GM18499 (cell line): ENCODE measurements around the gene PPP6R2.
"Not testable (repeated sequence)": the region's sequence is repeated elsewhere in the genome, so short reads cannot be mapped to it uniquely, and the experiment has no call there.

Experiments
- ATAC-seq: cut with Tn5 transposase; IDR thresholded peaks from one replicate; pipeline ENCODE4 v1.9.1; 2021; ENCODE audit warnings: moderate number of reproducible peaks; ENCODE audit not compliant: insufficient read depth, unreplicated experiment

Gene PPP6R2

GRCh38 chr22:50337262-50338041 lies 5.7 kb upstream of the PPP6R2 start:
- no peak for ATAC-seq

- no peak for ATAC-seq
Measured at GRCh38 chr22:50338042-50338573, 5.0 kb upstream of the PPP6R2 start.

- ATAC-seq = no peak
Measured at GRCh38 chr22:50338860-50339462, 4.2 kb upstream of the PPP6R2 start.

GRCh38 chr22:50339945-50340879 lies 2.9 kb upstream of the PPP6R2 start:
- ATAC-seq = no peak

GRCh38 chr22:50341977-50342650 lies 1.0 kb upstream of the PPP6R2 start:
- ATAC-seq = peak; percentile 46

- ATAC-seq = no peak
Measured at GRCh38 chr22:50343541-50343935, 411 bp downstream of the PPP6R2 start.

GRCh38 chr22:50346470-50346869 lies 3.3 kb downstream of the PPP6R2 start:
- no peak for ATAC-seq

- ATAC-seq = no peak
Measured at GRCh38 chr22:50347157-50347556, 4.0 kb downstream of the PPP6R2 start.

GRCh38 chr22:50348058-50348457 lies 4.9 kb downstream of the PPP6R2 start:
- ATAC-seq = no peak

- no peak for ATAC-seq
Measured at GRCh38 chr22:50356186-50356585, 13.1 kb downstream of the PPP6R2 start.

GRCh38 chr22:50357222-50357621 lies 14.1 kb downstream of the PPP6R2 start:
- no peak for ATAC-seq

- ATAC-seq = no peak
Measured at GRCh38 chr22:50357756-50358155, 14.6 kb downstream of the PPP6R2 start.

- ATAC-seq = no peak
Measured at GRCh38 chr22:50360578-50360977, 17.5 kb downstream of the PPP6R2 start.

- no peak for ATAC-seq
Measured at GRCh38 chr22:50361222-50361621, 18.1 kb downstream of the PPP6R2 start.

GRCh38 chr22:50361688-50362087 lies 18.6 kb downstream of the PPP6R2 start:
- no peak for ATAC-seq

- ATAC-seq = no peak
Measured at GRCh38 chr22:50363166-50363802, 20.2 kb downstream of the PPP6R2 start.

- ATAC-seq = not testable (repeated sequence)
Measured at GRCh38 chr22:50363803-50364194, 20.7 kb downstream of the PPP6R2 start.

- no peak for ATAC-seq
Measured at GRCh38 chr22:50367778-50368500, 24.8 kb downstream of the PPP6R2 start.

- ATAC-seq = no peak
Measured at GRCh38 chr22:50371101-50371648, 28.0 kb downstream of the PPP6R2 start.
